Upper lobe of left lung (tissue), 6 donors: ENCODE results near the gene PTPN5. TPM values are rescaled to one million over a fixed set of nuclear protein-coding genes. Genes with fewer than 3 reads are reported as not detected.

Experiments
- ATAC-seq, 2 donors: fragments of 200-7000 bp; cut with Tn5 transposase; one replicate each; pipeline ENCODE4 v1.9.1; 2022; ENCODE audit warnings: mild to moderate bottlenecking in 2 of 2, moderate library complexity in 2 of 2; ENCODE audit not compliant: low FRiP score in 2 of 2
- DNase-seq, 2 donors: peaks; one replicate each; pipeline ENCODE4 v3.0.0-alpha.2; 2019 to 2020
- H3K27ac ChIP-seq, 4 donors: fragments of 200-600 bp; sonication (generic); one replicate each; pipeline ENCODE4 v1.5.1; 2016 to 2019
- H3K27me3 ChIP-seq, 4 donors: fragments of 200-600 bp; sonication (generic); one replicate each; pipeline ENCODE4 v1.5.1; 2017 to 2019
- H3K36me3 ChIP-seq, 4 donors: fragments of 200-600 bp; sonication (generic); one replicate each; pipeline ENCODE4 v1.5.1; 2016 to 2019
- H3K4me1 ChIP-seq, 4 donors: fragments of 200-600 bp; sonication (generic); one replicate each; pipeline ENCODE4 v1.5.1; 2018 to 2019
- H3K4me3 ChIP-seq, 4 donors: fragments of 200-600 bp; sonication (generic); one replicate each; pipeline ENCODE4 v1.5.1; 2017 to 2019; ENCODE audit warnings: mild to moderate bottlenecking in 2 of 4, moderate library complexity in 1 of 4
- H3K9me3 ChIP-seq, 4 donors: fragments of 200-600 bp; sonication (generic); one replicate each; pipeline ENCODE4 v1.5.1; 2018 to 2019
- EP300 ChIP-seq, 4 donors: sonication (generic); formaldehyde crosslinking; IDR thresholded peaks; one replicate each; pipeline ENCODE4 v1.5.1; 2017; ENCODE audit warnings: antibody characterized with exemption in 4 of 4, control low read depth in 2 of 4
- POLR2A ChIP-seq, 4 donors: fragments of 450-650 bp; IDR thresholded peaks; one replicate each; pipeline ENCODE4 v1.5.1; 2016 to 2017; ENCODE audit warnings: antibody characterized with exemption in 4 of 4, mild to moderate bottlenecking in 2 of 4
- POLR2AphosphoS5 ChIP-seq, 2 donors: sonication (generic); formaldehyde crosslinking; IDR thresholded peaks; one replicate each; pipeline ENCODE4 v1.5.1; 2017; ENCODE audit warnings: antibody characterized with exemption in 2 of 2
- WGBS, 2 donors: methylation state at CpG; one replicate each; pipeline ENCODE4 v1.1.5; 2017 to 2018; 5-methylcytosine and 5-hydroxymethylcytosine counted together
- total RNA-seq, 6 donors: library from RNA; depleted of rRNA in 4 of 6; stranded (reverse); fragments of >200 nt in 4 of 6; gene quantifications; one replicate each; pipeline versions ENCODE4 v1.1.0 to v1.2.1, GENCODE V29; 2016 to 2021
- TF ChIP-seq, protein P1 (sequence below), 6 experiments: fragments of 450-650 bp in 4 of 6; fragments of 200-600 bp in 2 of 6; sonication (generic) in 2 of 6; IDR thresholded peaks; one replicate each; pipeline ENCODE4 v1.5.1; 2016 to 2019; ENCODE audit warnings: antibody characterized with exemption in 6 of 6
- donor health status: DM: no; HTN: no; CAD: no; lungs with moderate emphysema.
- donor health status: DM: no; HTN: yes; CAD: no; lungs with severe emphysema.

The PTPN5 gene
- total RNA-seq, 6 donors from 2014 or later = 0.31 to 1.8 (median 1.0) TPM; not detected in 2

GRCh38 chr11:18710545-18710944, 81.1 kb downstream of the PTPN5 start:
- H3K4me3 ChIP-seq = no peak overlapping the region
- ATAC-seq (no peak), DNase-seq (no peak)
- TF ChIP-seq EP300 (IDR thresholded peaks at IDR 0.05) = no peak
- TF ChIP-seq POLR2AphosphoS5 (IDR thresholded peaks at IDR 0.05) = no peak
- TF ChIP-seq, protein P1, sequence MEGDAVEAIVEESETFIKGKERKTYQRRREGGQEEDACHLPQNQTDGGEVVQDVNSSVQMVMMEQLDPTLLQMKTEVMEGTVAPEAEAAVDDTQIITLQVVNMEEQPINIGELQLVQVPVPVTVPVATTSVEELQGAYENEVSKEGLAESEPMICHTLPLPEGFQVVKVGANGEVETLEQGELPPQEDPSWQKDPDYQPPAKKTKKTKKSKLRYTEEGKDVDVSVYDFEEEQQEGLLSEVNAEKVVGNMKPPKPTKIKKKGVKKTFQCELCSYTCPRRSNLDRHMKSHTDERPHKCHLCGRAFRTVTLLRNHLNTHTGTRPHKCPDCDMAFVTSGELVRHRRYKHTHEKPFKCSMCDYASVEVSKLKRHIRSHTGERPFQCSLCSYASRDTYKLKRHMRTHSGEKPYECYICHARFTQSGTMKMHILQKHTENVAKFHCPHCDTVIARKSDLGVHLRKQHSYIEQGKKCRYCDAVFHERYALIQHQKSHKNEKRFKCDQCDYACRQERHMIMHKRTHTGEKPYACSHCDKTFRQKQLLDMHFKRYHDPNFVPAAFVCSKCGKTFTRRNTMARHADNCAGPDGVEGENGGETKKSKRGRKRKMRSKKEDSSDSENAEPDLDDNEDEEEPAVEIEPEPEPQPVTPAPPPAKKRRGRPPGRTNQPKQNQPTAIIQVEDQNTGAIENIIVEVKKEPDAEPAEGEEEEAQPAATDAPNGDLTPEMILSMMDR (IDR thresholded peaks at IDR 0.05) = no peak
- TF ChIP-seq POLR2A (IDR thresholded peaks at IDR 0.05) = no peak
- H3K9me3 ChIP-seq = no peaks in the 10 kb centered on the region
- H3K27ac ChIP-seq = no peak overlapping the region
- WGBS, 2 donors = 81 to 84% methylated on average over 5 of the region's 5 CpGs
- peaks cover 3 to 20% (median 9%) of the 10 kb centered on the region in 4 donors for H3K4me1 ChIP-seq
- H3K36me3 ChIP-seq = no peaks in the 10 kb centered on the region
- H3K27me3 ChIP-seq = no peaks in the 10 kb centered on the region

- TF ChIP-seq POLR2A (IDR thresholded peaks at IDR 0.05) (no peak), POLR2AphosphoS5 (IDR thresholded peaks at IDR 0.05) (no peak), EP300 (IDR thresholded peaks at IDR 0.05) (no peak)
- TF ChIP-seq, protein P1 (IDR thresholded peaks at IDR 0.05) = no peak
- ATAC-seq (no peak), DNase-seq (no peak)
- no peak overlapping the region for H3K27ac ChIP-seq
- no peaks in the 10 kb centered on the region for H3K36me3 ChIP-seq
- no peak overlapping the region for H3K4me3 ChIP-seq
- H3K9me3 ChIP-seq = no peaks in the 10 kb centered on the region
- 96 to 98% methylated on average over 4 of the region's 4 CpGs for WGBS, 2 donors
- peaks cover 8 to 31% (median 13%) of the 10 kb centered on the region in 4 donors for H3K4me1 ChIP-seq
- no peaks in the 10 kb centered on the region for H3K27me3 ChIP-seq
Observed at GRCh38 chr11:18709414-18709813, 82.2 kb downstream of the PTPN5 start.

DNA sequence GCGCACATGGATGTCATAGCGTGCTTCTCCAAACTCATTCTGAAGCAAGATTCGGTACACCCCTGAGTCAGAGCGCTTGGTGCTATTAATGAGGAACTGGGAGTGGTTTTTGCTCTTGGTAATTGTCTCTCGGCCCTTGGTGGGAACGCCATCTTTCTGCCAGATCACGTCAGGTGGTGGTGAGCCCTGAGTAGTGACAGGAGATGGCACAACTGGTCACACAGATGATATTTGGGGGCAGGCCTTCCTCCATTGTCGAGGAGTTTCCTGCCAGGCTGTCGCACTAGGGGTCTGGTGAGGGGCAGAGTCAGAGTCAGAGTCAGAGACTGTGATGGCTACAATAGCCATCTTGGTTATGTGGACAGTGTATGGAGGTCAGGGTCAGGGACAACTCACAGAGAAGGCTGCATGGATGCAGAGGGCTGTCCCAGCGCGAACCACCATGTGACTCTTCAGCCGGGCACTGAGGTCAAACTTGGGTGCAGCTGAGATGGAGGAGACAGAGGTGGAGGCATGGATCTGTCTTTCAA, 83.7 kb downstream of the PTPN5 start:
- Histone ChIP-seq H3K27ac (no peak overlapping the region), H3K36me3 (no peaks in the 10 kb centered on the region), H3K4me3 (no peak overlapping the region), H3K4me1 (peaks cover 8 to 31% (median 13%) of the 10 kb centered on the region in 4 donors), H3K27me3 (no peaks in the 10 kb centered on the region), H3K9me3 (no peaks in the 10 kb centered on the region)
- ATAC-seq = no peak
- no peak for TF ChIP-seq EP300 (IDR thresholded peaks at IDR 0.05)
- no peak for TF ChIP-seq POLR2A (IDR thresholded peaks at IDR 0.05)
- TF ChIP-seq, protein P1 (IDR thresholded peaks at IDR 0.05) = no peak
- TF ChIP-seq POLR2AphosphoS5 (IDR thresholded peaks at IDR 0.05) = no peak
- 86 to 89% methylated on average over 12 of the region's 12 CpGs for WGBS, 2 donors
- DNase-seq = no peak

DNA sequence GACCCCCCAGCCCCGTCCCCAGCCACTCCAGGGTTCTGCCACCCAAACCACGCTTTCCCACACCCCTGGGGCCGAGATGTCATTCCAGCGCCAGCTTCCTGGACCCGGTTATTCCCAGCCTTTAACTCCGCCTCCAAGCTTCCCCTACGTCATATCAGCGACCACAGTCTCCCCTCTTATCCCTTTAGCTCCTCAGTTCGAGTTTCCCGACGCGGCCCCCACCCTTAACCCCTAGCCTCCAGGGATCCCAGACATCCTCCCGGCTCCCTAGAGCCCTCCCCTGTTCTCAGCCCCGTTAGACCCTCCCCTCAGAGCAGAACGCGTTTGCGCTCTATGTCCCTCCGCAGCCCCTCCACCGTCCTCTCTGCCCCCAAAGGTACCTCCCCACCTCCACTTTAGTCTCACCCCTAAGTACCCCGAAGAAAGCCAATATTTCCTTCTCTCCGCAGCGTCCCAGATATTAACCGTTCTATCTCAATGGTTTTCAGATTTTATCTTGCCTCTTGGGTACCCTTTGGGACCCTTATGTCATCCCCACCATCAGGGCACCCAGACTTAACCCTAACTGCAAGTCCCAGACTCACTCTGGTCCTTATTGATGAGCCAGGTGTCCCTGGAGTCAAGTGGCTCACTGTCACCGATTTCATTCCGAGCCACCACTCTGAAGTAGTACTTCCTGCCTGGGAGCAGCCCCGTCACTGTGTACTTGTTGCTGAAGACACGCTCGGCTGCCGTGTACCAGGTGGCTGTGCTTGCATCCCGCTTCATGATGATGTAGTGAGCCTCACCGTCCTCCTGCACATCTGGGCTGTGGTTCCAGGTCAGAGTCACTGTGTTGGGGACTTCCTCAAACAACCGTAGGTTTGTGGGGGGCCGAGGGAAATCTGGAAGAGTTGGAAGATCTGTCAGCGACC, 85.0 kb downstream of the PTPN5 start:
- H3K9me3 ChIP-seq = no peaks in the 10 kb centered on the region
- peak overlapping the region; percentile 49 to 61 (median 54) for H3K4me3 ChIP-seq
- WGBS, 2 donors = 8 to 11% methylated on average over 32 to 33 of the region's 34 CpGs
- peak; percentile 63 to 78 for ATAC-seq
- peak in 1 of 2 donors; percentile 65 for DNase-seq
- peaks cover 8 to 31% (median 13%) of the 10 kb centered on the region in 4 donors for H3K4me1 ChIP-seq
- H3K36me3 ChIP-seq = peaks cover 0 to 1% (median 0%) of the 10 kb centered on the region in 4 donors
- TF ChIP-seq POLR2A (IDR thresholded peaks at IDR 0.05) (no peak), POLR2AphosphoS5 (IDR thresholded peaks at IDR 0.05) (peak in 1 of 2 donors; percentile 15), EP300 (IDR thresholded peaks at IDR 0.05) (no peak)
- TF ChIP-seq, protein P1 (IDR thresholded peaks at IDR 0.05) = no peak
- H3K27ac ChIP-seq = peak overlapping the region; percentile 57 to 80 (median 76)
- H3K27me3 ChIP-seq = no peaks in the 10 kb centered on the region
